SK-N-SH treated with all-trans-retinoic acid at 6 μM for 48 hours (cell line): ENCODE results near the gene MOXD1.

Source experiments
- GLIS3 ChIP-seq: fragments of 250-450 bp; sonication (Bioruptor Pico); IDR thresholded peaks from 2 replicates; pipeline ENCODE4 v1.5.0; 2020; ENCODE audit warnings: mild to moderate bottlenecking, moderate library complexity
- ISL1 ChIP-seq: fragments of 250-450 bp; sonication (Bioruptor Pico); IDR thresholded peaks from 2 replicates; pipeline ENCODE4 v2.1.2; 2022; ENCODE audit warnings: mild to moderate bottlenecking, moderate library complexity
- PATZ1 ChIP-seq: fragments of 250-450 bp; sonication (Bioruptor Pico); IDR thresholded peaks from 2 replicates; pipeline ENCODE4 v1.8.0; 2020; ENCODE audit warnings: mild to moderate bottlenecking, moderate library complexity, borderline replicate concordance
- ZC3H10 ChIP-seq: fragments of 250-450 bp; sonication (Bioruptor Pico); IDR thresholded peaks from 2 replicates; pipeline ENCODE4 v1.5.1; 2021; ENCODE audit warnings: mild to moderate bottlenecking, moderate library complexity

DNA sequence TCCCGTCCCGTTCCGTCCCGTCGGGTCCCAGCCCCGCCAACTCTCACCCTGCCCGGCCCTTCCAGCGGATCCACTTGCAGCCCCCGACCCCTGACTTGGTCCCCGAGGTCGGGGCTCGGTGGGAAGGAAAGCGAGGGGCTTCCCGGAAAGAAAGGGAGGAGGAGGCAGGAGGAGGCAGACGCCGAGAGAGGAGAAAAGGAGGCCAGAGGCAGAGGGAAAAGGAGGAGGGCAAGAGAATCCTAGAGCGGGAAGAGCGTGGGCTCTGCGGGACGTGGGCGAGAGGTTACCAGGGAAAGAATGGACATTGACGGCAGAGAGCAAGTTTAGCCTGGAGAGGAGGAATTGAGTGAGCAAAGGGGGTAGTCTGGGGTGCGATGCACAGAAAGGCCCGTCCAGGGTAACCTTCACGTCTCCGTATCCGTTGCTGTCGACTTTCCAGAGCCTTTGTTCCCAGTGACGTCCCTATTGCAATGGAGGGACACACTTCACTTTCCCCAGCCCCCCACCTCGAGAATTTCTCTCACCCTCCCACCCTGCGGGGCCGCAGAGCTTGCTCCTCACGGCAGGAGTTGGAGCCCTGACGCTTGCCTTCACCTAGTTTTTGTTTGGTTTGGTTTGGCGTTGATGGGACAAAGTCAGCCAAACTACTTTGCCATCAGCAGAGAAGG is 477 bp upstream of the MOXD1 start:
- TF ChIP-seq PATZ1 (CRISPR knock-in tag): no peak
- no peak for TF ChIP-seq ZC3H10 (CRISPR knock-in tag)
- no peak for TF ChIP-seq ISL1
- TF ChIP-seq GLIS3 (CRISPR knock-in tag): no peak
